Measurements from ENCODE around the gene GDF15. TPM values are rescaled to one million over a fixed set of nuclear protein-coding genes. Genes with fewer than 3 reads are reported as not detected.
"Not testable (repeated sequence)": the region's sequence is repeated elsewhere in the genome, so short reads cannot be mapped to it uniquely, and the experiment has no call there.

GDF15 gene
- total and polyA plus RNA-seq, 11 donors: 0.33 to 5.7 (median 0.93) TPM

DNA sequence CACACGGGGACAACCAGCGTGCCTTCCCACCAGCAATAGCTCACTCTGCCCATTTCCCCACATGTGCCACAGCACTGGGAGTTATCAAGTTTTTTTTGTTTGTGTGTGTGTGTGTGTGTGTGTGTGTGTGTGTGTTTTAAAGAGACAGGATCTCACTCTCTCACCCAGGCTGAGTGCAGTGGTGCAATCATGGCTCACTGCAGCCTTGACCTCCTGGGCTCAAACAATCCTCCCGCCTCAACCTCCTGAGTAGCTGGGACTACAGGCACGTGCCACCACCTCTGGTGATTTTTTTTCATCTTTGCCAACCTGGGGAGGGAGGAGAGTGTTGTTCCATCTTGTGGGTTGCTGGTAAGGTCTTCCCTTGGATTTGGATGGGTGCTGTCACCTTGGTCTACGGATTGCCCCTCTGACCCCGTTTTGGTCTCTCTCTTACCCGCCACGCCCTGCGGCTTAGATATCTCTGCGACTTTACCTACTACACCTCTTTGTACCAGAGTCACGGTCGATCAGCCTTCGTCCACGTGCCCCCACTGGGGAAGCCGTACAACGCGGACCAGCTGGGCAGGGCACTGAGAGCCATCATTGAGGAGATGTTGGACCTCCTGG lies 22.9 kb upstream of the GDF15 start:
- TF ChIP-seq POLR2A (IDR thresholded peaks at IDR 0.05): no peak
- TF ChIP-seq, protein P1, sequence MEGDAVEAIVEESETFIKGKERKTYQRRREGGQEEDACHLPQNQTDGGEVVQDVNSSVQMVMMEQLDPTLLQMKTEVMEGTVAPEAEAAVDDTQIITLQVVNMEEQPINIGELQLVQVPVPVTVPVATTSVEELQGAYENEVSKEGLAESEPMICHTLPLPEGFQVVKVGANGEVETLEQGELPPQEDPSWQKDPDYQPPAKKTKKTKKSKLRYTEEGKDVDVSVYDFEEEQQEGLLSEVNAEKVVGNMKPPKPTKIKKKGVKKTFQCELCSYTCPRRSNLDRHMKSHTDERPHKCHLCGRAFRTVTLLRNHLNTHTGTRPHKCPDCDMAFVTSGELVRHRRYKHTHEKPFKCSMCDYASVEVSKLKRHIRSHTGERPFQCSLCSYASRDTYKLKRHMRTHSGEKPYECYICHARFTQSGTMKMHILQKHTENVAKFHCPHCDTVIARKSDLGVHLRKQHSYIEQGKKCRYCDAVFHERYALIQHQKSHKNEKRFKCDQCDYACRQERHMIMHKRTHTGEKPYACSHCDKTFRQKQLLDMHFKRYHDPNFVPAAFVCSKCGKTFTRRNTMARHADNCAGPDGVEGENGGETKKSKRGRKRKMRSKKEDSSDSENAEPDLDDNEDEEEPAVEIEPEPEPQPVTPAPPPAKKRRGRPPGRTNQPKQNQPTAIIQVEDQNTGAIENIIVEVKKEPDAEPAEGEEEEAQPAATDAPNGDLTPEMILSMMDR (IDR thresholded peaks at IDR 0.05): no peak
- ATAC-seq (no peak), DNase-seq (no peak)
- Histone ChIP-seq H3K9me3 (no peaks in the 10 kb centered on the region), H3K4me1 (peaks cover 0 to 33% (median 17%) of the 10 kb centered on the region in 12 donors), H3K4me3 (no peak overlapping the region), H3K36me3 (peaks cover 0 to 53% (median 41%) of the 10 kb centered on the region in 9 donors), H3K27me3 (no peaks in the 10 kb centered on the region), H3K27ac (peak overlapping the region in 2 of 12 donors; percentile 88 to 90)
- intact Hi-C loops (cut with DNase I): no loop called here
- 94 to 98% (median 95%) methylated on average over 17 of the region's 17 CpGs for WGBS, 4 donors

DNA sequence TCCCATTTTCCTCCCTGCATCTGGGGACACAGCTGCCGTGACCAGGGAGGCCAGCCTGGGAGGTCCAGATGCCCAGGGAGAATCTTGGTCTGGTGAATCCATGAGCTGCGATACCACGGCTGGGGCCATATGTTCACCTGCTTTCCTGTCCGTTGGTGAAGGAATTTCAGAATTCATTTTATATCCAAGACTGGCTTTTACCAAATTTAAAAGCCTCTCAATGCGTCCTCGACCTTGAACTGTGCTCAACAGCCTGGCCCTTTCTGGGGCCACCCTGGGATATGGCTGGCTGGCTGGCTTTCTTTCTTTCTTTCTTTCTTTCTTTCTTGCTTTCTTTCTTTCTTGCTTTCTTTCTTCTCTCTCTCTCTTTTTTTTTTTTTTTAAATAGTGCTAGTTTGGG lies 22.2 kb upstream of the GDF15 start:
- ATAC-seq (no peak), DNase-seq (no peak)
- Histone ChIP-seq H3K27me3 (no peaks in the 10 kb centered on the region), H3K4me1 (peaks cover 0 to 33% (median 17%) of the 10 kb centered on the region in 12 donors), H3K4me3 (no peak overlapping the region), H3K9me3 (no peaks in the 10 kb centered on the region), H3K36me3 (peaks cover 0 to 47% (median 34%) of the 10 kb centered on the region in 9 donors), H3K27ac (peak overlapping the region in 4 of 12 donors; percentile 69 to 90 (median 84))
- TF ChIP-seq, protein P1 (IDR thresholded peaks at IDR 0.05): no peak
- no peak for TF ChIP-seq POLR2A (IDR thresholded peaks at IDR 0.05)
- WGBS, 4 donors: 74 to 85% (median 80%) methylated on average over 6 of the region's 6 CpGs
- intact Hi-C loops (cut with DNase I): no loop called here

DNA sequence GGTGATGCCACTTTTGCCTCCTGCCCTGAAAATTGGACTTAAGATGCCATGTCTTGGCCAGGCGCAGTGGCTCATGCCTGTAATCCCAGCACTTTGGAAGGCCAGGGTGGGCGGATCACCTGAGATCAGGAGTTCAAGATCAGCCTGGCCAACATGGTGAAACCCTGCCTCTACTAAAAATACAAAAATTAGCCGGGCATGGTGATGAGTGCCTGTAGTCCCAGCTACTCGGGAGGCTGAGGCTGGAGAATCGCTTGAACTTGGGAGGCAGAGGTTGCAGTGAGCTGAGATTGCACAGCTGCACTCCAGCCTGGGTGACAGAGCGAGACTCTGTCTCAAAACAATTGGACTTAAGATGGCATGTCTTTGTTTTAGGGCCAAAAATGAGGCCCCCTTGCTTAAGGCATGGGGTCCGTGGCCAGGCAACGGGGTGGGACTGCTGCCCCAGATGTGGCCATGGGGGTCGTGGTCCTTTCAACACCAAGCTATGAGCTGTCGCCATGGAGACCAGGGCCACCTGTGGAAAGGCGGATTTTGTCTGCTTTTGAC lies 21.6 kb upstream of the GDF15 start:
- Histone ChIP-seq H3K4me3 (peak overlapping the region in 3 of 12 donors; percentile 2 to 28 (median 19)), H3K4me1 (peaks cover 0 to 33% (median 17%) of the 10 kb centered on the region in 12 donors), H3K27ac (peak overlapping the region; percentile 43 to 90 (median 78)), H3K36me3 (peaks cover 0 to 42% (median 28%) of the 10 kb centered on the region in 9 donors)
- DNase-seq: peak in 1 of 5 donors; percentile 33
- H3K27me3 ChIP-seq; H3K9me3 ChIP-seq; intact Hi-C loops (cut with DNase I): not testable (repeated sequence)
- WGBS, 4 donors: 47 to 59% (median 52%) methylated on average over 11 of the region's 11 CpGs
- peak in 2 of 4 donors; percentile 10 to 11 for ATAC-seq

DNA sequence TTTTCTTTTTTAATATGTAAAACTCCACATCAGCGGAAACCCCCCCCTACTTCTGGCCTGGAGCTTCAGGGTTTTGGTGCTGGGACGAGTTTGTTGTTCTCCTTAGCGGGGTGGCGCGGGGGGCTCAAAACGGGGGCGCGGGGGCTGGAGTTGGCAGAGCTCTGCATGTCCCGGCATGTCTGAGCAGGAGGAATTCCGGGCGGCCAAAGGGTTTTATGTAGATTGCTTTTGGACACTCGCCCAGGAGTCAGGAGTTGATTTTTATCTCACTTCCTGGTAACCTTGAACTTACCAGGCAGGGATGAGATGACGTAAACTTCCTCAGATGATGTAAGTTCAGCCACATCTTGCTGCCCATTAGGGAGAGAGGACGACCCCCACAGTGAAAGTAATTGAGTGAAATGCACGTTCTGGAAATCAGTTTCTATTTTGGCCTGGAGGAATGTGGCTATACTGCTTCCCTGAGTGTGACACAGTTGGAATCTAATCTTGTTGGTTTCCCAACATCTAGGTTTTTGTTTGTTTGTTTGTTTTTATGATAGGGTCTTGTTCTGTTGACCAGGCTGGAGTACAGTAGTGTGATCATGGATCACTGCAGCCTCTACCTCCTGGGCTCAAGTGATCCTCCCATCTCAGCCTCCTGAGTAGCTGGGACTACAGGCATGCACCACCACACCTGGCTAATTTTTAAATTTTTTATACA lies 21.0 kb upstream of the GDF15 start:
- peak in 4 of 5 donors; percentile 70 to 85 (median 82) for DNase-seq
- peak overlapping the region in 3 of 12 donors; percentile 2 to 28 (median 19) for H3K4me3 ChIP-seq

More for the DNA sequence above, 21.0 kb upstream of the GDF15 start:
- peak overlapping the region; percentile 43 to 90 (median 78) for H3K27ac ChIP-seq
- H3K36me3 ChIP-seq: peaks cover 0 to 35% (median 25%) of the 10 kb centered on the region in 9 donors
- H3K9me3 ChIP-seq: no peaks in the 10 kb centered on the region
- 2 to 9% (median 7%) methylated on average over 12 to 15 of the region's 15 CpGs for WGBS, 4 donors
- H3K27me3 ChIP-seq: no peaks in the 10 kb centered on the region
- TF ChIP-seq POLR2A (IDR thresholded peaks at IDR 0.05): no peak
- TF ChIP-seq, protein P1 (IDR thresholded peaks at IDR 0.05): no peak
- intact Hi-C loops (cut with DNase I): no loop called here
- ATAC-seq: peak; percentile 53 to 92 (median 72)
- H3K4me1 ChIP-seq: peaks cover 0 to 33% (median 17%) of the 10 kb centered on the region in 12 donors

Measured in heart left ventricle (tissue), 16 donors.